HepG2 (cell line): Measurements from ENCODE around the gene RBM25. TPM values are rescaled to one million over a fixed set of nuclear protein-coding genes. Genes with fewer than 3 reads are reported as not detected.

Experiments
- E2F5 ChIP-seq: sonication (generic); formaldehyde crosslinking; conservative IDR thresholded peaks from 2 replicates; pipeline ENCODE4 v1.4.0; 2020; ENCODE audit warnings: missing genetic modification reagents
- FUBP1 ChIP-seq: sonication (generic); formaldehyde crosslinking; IDR thresholded peaks from 2 replicates; pipeline ENCODE4 v1.5.1; 2020; ENCODE audit warnings: missing genetic modification reagents, mild to moderate bottlenecking, borderline replicate concordance
- GABPA ChIP-seq, 2 experiments: IDR thresholded peaks; 2 replicates each; pipeline ENCODE4 v1.6.1; 2011 to 2016; ENCODE audit warnings: low read depth in 2 of 2, low read length in 1 of 2, missing biosample characterization in 1 of 2, missing genetic modification characterization in 1 of 2
- MXD4 ChIP-seq: IDR thresholded peaks from 2 replicates; pipeline ENCODE4 v1.6.1; 2016; ENCODE audit warnings: mild to moderate bottlenecking, missing biosample characterization, missing genetic modification reagents
- NFAT5 ChIP-seq: sonication (generic); formaldehyde crosslinking; IDR thresholded peaks from 2 replicates; pipeline ENCODE4 v1.4.0; 2020; ENCODE audit warnings: missing genetic modification reagents
- PHF8 ChIP-seq: sonication (generic); formaldehyde crosslinking; IDR thresholded peaks from 2 replicates; pipeline ENCODE4 v1.5.0; 2020; ENCODE audit warnings: missing genetic modification reagents
- PRPF4 ChIP-seq: fragments of 200-400 bp; formaldehyde crosslinking; IDR thresholded peaks from 2 replicates; pipeline ENCODE4 v1.6.1; 2016; ENCODE audit warnings: low read length, low read depth; ENCODE audit not compliant: poor library complexity, severe bottlenecking
- STAG1 ChIP-seq: sonication (generic); formaldehyde crosslinking; IDR thresholded peaks from 2 replicates; pipeline ENCODE4 v1.4.0; 2020; ENCODE audit warnings: missing genetic modification reagents
- WIZ ChIP-seq: sonication (generic); formaldehyde crosslinking; IDR thresholded peaks from 2 replicates; pipeline ENCODE4 v1.5.1; 2020; ENCODE audit warnings: mild to moderate bottlenecking, missing genetic modification reagents
- XBP1 ChIP-seq: sonication (generic); formaldehyde crosslinking; IDR thresholded peaks from 2 replicates; pipeline ENCODE4 v1.5.0; 2020; ENCODE audit warnings: missing genetic modification reagents
- ZFP36L2 ChIP-seq: sonication (generic); formaldehyde crosslinking; IDR thresholded peaks from 2 replicates; pipeline ENCODE4 v1.4.0; 2020; ENCODE audit warnings: missing genetic modification reagents
- ZNF280B ChIP-seq: sonication (generic); formaldehyde crosslinking; IDR thresholded peaks from 2 replicates; pipeline ENCODE4 v1.5.0; 2020; ENCODE audit warnings: missing genetic modification reagents, mild to moderate bottlenecking, borderline replicate concordance
- polyA plus RNA-seq, 8 experiments: library from polyadenylated mRNA; depleted of rRNA in 3 of 8; stranded (reverse) in 7 of 8; unstranded in 1 of 8; fragments of >200 nt; fragmentation: Illumina TruSeq in 4 of 8; extraction: Trizol in 4 of 8; gene quantifications; 2 replicates each; pipeline versions ENCODE4 v1.2.1 to v1.2.3, GENCODE V29; 2011 to 2016; ENCODE audit warnings: low read depth in 4 of 8, missing spikeins in 1 of 8, mixed read lengths in 1 of 8; ENCODE audit not compliant: insufficient read depth in 1 of 8
- total RNA-seq, 5 experiments: library from RNA; depleted of rRNA; stranded (reverse); fragments of >200 nt; fragmentation: Illumina TruSeq; extraction: Trizol; gene quantifications; 2 replicates each; pipeline ENCODE4 v1.2.3, GENCODE V29; 2016; ENCODE audit warnings: low read depth in 1 of 5
- TF ChIP-seq, protein P1 (sequence below): sonication (generic); formaldehyde crosslinking; IDR thresholded peaks from 2 replicates; pipeline ENCODE4 v1.8.0; 2022; ENCODE audit warnings: missing genetic modification reagents, low read depth, mild to moderate bottlenecking, borderline replicate concordance
- TF ChIP-seq, protein P2 (sequence below): sonication (generic); formaldehyde crosslinking; conservative IDR thresholded peaks from 2 replicates; pipeline ENCODE4 v1.8.0; 2022; ENCODE audit warnings: missing genetic modification reagents

RBM25 gene
- total and polyA plus RNA-seq, 2 of the 13 experiments (the other 11 are each of a cell fraction or from before 2014, with no cell fraction given) = 34.1 to 65.9 TPM

- no peak for TF ChIP-seq NFAT5 (CRISPR knock-in tag)
- TF ChIP-seq PRPF4 = no peak
- TF ChIP-seq, protein P1, sequence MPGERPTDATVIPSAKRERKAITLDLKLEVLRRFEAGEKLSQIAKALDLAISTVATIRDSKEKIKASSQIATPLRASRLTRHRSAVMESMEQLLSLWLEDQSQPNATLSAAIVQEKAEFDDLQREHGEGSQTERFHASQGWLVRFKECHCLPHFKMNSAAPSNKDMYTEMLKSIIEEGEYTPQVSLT = no peak
- TF ChIP-seq WIZ (CRISPR knock-in tag) = no peak
- TF ChIP-seq GABPA (IDR thresholded peaks at IDR 0.05; ENCODE audit: low read depth, low read length) = peak; percentile 77
- peak; percentile 94 for TF ChIP-seq GABPA (CRISPR knock-in tag; IDR thresholded peaks at IDR 0.05; ENCODE audit: low read depth)
- TF ChIP-seq MXD4 (CRISPR knock-in tag) = no peak
- no peak for TF ChIP-seq FUBP1 (CRISPR knock-in tag)
- peak; percentile 88 for TF ChIP-seq PHF8
- TF ChIP-seq ZFP36L2 (CRISPR knock-in tag) = no peak
- no peak for TF ChIP-seq E2F5
- TF ChIP-seq XBP1 (CRISPR knock-in tag) = no peak
- no peak for TF ChIP-seq STAG1
- TF ChIP-seq ZNF280B (CRISPR knock-in tag) = no peak
- TF ChIP-seq, protein P2, sequence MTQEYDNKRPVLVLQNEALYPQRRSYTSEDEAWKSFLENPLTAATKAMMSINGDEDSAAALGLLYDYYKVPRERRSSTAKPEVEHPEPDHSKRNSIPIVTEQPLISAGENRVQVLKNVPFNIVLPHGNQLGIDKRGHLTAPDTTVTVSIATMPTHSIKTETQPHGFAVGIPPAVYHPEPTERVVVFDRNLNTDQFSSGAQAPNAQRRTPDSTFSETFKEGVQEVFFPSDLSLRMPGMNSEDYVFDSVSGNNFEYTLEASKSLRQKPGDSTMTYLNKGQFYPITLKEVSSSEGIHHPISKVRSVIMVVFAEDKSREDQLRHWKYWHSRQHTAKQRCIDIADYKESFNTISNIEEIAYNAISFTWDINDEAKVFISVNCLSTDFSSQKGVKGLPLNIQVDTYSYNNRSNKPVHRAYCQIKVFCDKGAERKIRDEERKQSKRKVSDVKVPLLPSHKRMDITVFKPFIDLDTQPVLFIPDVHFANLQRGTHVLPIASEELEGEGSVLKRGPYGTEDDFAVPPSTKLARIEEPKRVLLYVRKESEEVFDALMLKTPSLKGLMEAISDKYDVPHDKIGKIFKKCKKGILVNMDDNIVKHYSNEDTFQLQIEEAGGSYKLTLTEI (CRISPR knock-in tag) = no peak
These were observed 78.3 kb downstream of the RBM25 start, which contains the start of gene PSEN1 (continued) for GRCh38 chr14:73136387-73137225.
